ENCODE data around the gene BEND5.

BEND5 gene, protein sequence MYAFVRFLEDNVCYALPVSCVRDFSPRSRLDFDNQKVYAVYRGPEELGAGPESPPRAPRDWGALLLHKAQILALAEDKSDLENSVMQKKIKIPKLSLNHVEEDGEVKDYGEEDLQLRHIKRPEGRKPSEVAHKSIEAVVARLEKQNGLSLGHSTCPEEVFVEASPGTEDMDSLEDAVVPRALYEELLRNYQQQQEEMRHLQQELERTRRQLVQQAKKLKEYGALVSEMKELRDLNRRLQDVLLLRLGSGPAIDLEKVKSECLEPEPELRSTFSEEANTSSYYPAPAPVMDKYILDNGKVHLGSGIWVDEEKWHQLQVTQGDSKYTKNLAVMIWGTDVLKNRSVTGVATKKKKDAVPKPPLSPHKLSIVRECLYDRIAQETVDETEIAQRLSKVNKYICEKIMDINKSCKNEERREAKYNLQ

DNA sequence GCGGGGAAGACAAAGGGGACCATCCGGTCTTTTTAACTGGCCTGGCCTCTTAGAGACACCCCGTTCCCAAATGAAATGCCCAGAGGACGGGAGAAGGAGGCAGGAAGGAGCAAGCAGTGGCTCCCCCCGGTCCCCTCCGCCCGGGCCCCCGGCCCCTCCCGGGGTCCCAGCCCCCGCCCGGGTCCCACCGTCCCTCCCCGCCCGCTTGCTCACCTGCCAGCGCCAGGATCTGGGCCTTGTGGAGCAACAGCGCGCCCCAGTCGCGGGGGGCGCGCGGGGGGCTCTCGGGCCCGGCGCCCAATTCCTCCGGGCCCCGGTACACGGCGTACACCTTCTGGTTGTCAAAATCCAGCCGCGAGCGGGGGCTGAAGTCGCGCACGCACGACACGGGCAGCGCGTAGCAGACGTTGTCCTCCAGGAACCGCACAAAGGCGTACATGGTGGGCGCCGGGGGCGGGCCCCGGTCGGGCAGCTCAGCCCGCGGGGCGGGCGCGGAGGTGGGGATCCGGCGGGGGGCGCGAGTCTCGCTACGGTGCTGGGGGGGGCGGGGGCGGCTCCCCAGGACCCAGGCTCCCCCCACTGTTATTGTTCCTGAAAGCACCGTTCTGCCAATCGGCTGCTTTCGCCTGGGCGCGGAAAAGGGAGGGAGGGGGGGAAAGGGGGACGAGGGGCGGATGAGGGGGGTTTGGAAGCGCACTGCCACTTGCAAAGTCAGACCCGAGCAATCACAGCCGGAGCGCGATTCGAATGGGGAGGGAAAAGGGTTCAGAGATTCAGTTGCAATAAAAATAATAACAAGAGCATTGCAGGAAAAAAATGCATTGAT is at the start of gene BEND5:
TSS of gene BEND5 (minus strand) at position 499 of the 826 bp plus-strand sequence. CDS start at position 439, 60 bp downstream.
- peaks cover 2% of the 10 kb centered on the region for H3K4me1 ChIP-seq (ENCODE audit: control insufficient read depth, insufficient read depth, low read length)
- H3K27ac ChIP-seq (ENCODE audit: low read length), result no peak within 1 kb of the TSS
- H3K36me3 ChIP-seq (ENCODE audit: control insufficient read depth, insufficient read depth, low read length), result no peaks in the 10 kb centered on the region
- DNase-seq (ENCODE audit: low read depth, low spot score), result peak; percentile 37
- WGBS (ENCODE audit: insufficient coverage, insufficient read length), result no CpG with 5 or more reads among the region's 73 CpGs
- peak within 1 kb of the TSS; percentile 86 for H3K4me3 ChIP-seq (ENCODE audit: low read length)
- no peaks in the 10 kb centered on the region for H3K9me3 ChIP-seq (ENCODE audit: control insufficient read depth, insufficient read depth, low read length)
- no peaks in the 10 kb centered on the region for H3K27me3 ChIP-seq (ENCODE audit: control insufficient read depth, insufficient read depth, low read length)

DNA sequence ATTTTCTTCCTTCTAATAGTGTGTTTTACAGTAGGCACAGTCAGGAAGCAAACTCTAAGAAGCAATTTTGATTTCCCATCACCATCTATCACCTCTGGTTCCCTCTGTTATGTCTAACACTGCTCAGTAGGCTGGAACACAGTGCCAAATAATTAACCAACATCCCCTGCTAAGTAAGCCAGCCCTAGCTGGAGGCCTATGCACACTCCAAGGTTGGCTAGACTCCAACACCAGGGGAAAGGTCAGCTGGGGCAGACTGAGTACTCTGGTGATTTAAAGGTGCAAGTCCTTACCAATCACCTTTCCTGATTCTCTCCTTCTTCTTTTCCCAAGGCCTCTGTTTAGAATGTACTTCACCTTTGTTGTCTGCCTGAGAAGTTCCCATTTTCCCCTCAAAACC is 46.5 kb upstream of the BEND5 start:
- Histone ChIP-seq H3K27ac (ENCODE audit: low read length) (no peak overlapping the region), H3K4me3 (ENCODE audit: low read length) (no peak overlapping the region), H3K4me1 (ENCODE audit: control insufficient read depth, insufficient read depth, low read length) (no peaks in the 10 kb centered on the region), H3K9me3 (ENCODE audit: control insufficient read depth, insufficient read depth, low read length) (no peaks in the 10 kb centered on the region), H3K36me3 (ENCODE audit: control insufficient read depth, insufficient read depth, low read length) (no peaks in the 10 kb centered on the region), H3K27me3 (ENCODE audit: control insufficient read depth, insufficient read depth, low read length) (no peaks in the 10 kb centered on the region)
- DNase-seq (ENCODE audit: low read depth, low spot score), result no peak

DNA sequence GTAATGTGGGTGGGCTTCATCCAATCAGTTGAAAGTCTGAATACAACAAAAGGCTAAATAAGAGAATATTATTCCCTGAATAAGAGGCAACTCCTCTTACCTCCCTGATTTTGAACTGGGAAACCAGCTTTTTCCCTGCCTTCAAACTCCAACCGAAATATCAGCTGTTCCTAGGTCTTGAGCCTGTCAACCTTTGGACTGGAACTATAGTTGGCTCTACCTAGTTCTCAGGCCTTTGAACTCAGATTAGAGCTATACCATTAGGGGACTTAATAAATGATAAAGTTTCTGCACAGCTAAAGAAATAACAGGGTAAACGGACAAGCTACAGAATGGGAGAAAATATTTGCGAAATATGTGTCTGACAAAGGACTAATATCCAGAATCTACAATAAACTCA is 43.8 kb upstream of the BEND5 start:
- no peak overlapping the region for H3K4me3 ChIP-seq (ENCODE audit: low read length)
- no peaks in the 10 kb centered on the region for H3K9me3 ChIP-seq (ENCODE audit: control insufficient read depth, insufficient read depth, low read length)
- no peak for DNase-seq (ENCODE audit: low read depth, low spot score)
- no peaks in the 10 kb centered on the region for H3K27me3 ChIP-seq (ENCODE audit: control insufficient read depth, insufficient read depth, low read length)
- no CpG with 5 or more reads among the region's 3 CpGs for WGBS (ENCODE audit: insufficient coverage, insufficient read length)
- no peaks in the 10 kb centered on the region for H3K4me1 ChIP-seq (ENCODE audit: control insufficient read depth, insufficient read depth, low read length)
- H3K36me3 ChIP-seq (ENCODE audit: control insufficient read depth, insufficient read depth, low read length), result no peaks in the 10 kb centered on the region
- no peak overlapping the region for H3K27ac ChIP-seq (ENCODE audit: low read length)

DNA sequence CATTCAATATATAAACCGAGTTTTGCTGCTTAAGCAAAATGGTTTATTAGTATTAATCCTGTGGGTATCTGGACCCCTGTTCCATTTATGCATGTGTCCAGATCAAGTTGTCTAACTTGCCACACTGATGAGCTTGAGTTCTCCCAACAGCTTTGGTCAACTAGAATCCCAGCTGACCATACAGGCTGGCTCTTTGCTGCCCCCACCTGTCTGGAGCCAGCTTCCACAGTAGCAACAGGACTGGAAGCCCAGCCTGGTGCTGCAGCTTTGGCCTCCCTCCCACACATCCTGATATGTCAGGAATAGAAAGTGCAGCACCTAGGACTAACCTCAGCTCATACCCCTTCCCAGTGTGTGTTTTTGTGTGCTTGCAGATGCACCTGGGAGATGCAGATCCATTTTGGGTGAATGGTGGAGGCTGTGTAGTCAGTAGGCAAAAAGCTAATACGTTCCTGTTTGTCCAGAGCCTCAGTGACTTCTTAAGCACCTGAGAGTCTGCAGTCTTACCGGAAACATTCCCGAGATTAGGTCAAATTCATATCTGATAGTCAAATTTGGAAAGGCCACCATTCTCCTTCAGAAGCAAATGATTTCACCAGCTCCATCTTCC is 40.9 kb upstream of the BEND5 start:
- H3K4me3 ChIP-seq (ENCODE audit: low read length), result no peak overlapping the region
- H3K36me3 ChIP-seq (ENCODE audit: control insufficient read depth, insufficient read depth, low read length), result no peaks in the 10 kb centered on the region
- H3K27me3 ChIP-seq (ENCODE audit: control insufficient read depth, insufficient read depth, low read length), result no peaks in the 10 kb centered on the region
- peak; percentile 48 for DNase-seq (ENCODE audit: low read depth, low spot score)
- H3K9me3 ChIP-seq (ENCODE audit: control insufficient read depth, insufficient read depth, low read length), result no peaks in the 10 kb centered on the region
- no peaks in the 10 kb centered on the region for H3K4me1 ChIP-seq (ENCODE audit: control insufficient read depth, insufficient read depth, low read length)
- no peak overlapping the region for H3K27ac ChIP-seq (ENCODE audit: low read length)
- WGBS (ENCODE audit: insufficient coverage, insufficient read length), result no CpG with 5 or more reads among the region's 4 CpGs

DNA sequence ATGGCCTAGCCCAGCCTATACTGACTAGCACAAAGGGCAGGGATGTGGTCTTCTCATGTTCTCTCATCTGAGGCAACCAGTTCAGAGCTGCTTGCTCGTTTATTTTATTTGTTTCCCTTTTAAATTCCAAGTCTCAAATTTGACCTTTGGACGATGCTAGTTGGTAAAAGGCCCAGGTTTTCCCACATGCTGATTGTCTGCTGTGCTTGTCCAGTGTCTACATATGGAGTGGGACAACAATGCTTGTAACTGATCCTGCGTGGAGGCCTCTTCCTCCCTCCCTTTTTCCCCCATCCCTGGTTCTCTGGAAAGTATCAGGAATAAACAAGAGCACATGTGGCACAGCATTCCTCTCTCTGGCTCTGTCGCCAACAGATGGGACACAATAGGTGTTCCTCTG is 34.0 kb upstream of the BEND5 start:
- Histone ChIP-seq H3K27ac (ENCODE audit: low read length) (no peak overlapping the region), H3K9me3 (ENCODE audit: control insufficient read depth, insufficient read depth, low read length) (no peaks in the 10 kb centered on the region), H3K4me1 (ENCODE audit: control insufficient read depth, insufficient read depth, low read length) (no peaks in the 10 kb centered on the region), H3K27me3 (ENCODE audit: control insufficient read depth, insufficient read depth, low read length) (no peaks in the 10 kb centered on the region), H3K36me3 (ENCODE audit: control insufficient read depth, insufficient read depth, low read length) (no peaks in the 10 kb centered on the region), H3K4me3 (ENCODE audit: low read length) (no peak overlapping the region)
- DNase-seq (ENCODE audit: low read depth, low spot score), result no peak
- no CpG with 5 or more reads among the region's 4 CpGs for WGBS (ENCODE audit: insufficient coverage, insufficient read length)

DNA sequence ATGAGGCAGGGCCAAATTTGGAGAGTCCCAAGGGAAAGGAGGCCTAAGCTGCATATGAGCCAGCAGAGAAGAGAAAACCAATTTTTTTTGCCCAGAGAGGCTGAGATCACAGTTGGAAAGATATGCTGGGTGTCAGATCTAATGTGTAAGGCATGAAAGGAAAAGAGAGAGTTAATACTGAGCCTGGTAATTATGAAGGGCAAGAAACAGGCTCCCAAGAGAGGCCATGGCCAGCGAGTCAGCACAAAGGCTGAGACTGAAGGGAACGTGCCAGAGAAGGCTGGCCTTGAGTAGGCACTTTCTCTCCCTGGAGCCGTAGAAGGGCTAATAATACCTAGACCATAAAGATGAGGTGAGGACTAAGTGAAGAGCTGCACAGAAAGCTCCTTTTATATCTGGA is 31.8 kb upstream of the BEND5 start:
- Histone ChIP-seq H3K27ac (ENCODE audit: low read length) (no peak overlapping the region), H3K36me3 (ENCODE audit: control insufficient read depth, insufficient read depth, low read length) (no peaks in the 10 kb centered on the region), H3K4me3 (ENCODE audit: low read length) (no peak overlapping the region), H3K9me3 (ENCODE audit: control insufficient read depth, insufficient read depth, low read length) (no peaks in the 10 kb centered on the region), H3K4me1 (ENCODE audit: control insufficient read depth, insufficient read depth, low read length) (no peaks in the 10 kb centered on the region), H3K27me3 (ENCODE audit: control insufficient read depth, insufficient read depth, low read length) (no peaks in the 10 kb centered on the region)
- DNase-seq (ENCODE audit: low read depth, low spot score), result no peak
- WGBS (ENCODE audit: insufficient coverage, insufficient read length), result no CpG with 5 or more reads among the region's 3 CpGs

DNA sequence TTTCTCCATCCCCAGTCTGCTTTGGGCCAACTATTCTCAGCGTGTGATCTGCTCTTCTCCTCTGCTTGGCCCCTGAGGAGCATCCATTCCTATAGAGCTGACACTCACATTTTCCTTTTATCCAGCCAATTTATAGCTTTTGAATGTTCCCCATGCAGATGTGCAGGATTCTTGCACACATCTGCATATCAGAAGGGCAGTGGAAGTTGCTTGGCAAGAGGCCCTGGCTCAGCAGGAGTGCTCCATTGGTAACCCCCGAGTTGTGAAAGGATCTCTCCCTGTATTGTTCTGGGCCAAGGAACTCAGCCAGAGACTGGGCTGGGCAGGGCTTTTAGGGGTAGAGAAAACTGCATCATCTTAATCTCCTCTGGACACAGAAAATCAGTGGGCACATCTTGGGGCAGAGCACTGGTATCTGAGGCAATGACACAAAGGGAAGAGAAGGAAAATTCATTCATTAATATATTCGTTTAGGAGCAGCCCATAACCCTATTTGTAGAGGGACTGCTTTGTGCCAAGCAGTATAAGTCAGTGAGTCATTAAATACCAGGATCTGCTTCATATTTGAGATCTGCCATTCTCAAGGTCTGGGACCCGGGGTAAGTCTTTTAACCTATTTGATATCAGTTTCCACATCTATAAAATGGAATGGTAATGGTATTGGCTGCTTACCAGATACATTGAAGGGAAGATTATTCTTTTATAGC is 31.0 kb upstream of the BEND5 start:
- Histone ChIP-seq H3K27ac (ENCODE audit: low read length) (no peak overlapping the region), H3K4me1 (ENCODE audit: control insufficient read depth, insufficient read depth, low read length) (no peaks in the 10 kb centered on the region), H3K9me3 (ENCODE audit: control insufficient read depth, insufficient read depth, low read length) (no peaks in the 10 kb centered on the region), H3K36me3 (ENCODE audit: control insufficient read depth, insufficient read depth, low read length) (no peaks in the 10 kb centered on the region), H3K27me3 (ENCODE audit: control insufficient read depth, insufficient read depth, low read length) (no peaks in the 10 kb centered on the region), H3K4me3 (ENCODE audit: low read length) (no peak overlapping the region)
- DNase-seq (ENCODE audit: low read depth, low spot score), result no peak
- WGBS (ENCODE audit: insufficient coverage, insufficient read length), result no CpG with 5 or more reads among the region's 4 CpGs

DNA sequence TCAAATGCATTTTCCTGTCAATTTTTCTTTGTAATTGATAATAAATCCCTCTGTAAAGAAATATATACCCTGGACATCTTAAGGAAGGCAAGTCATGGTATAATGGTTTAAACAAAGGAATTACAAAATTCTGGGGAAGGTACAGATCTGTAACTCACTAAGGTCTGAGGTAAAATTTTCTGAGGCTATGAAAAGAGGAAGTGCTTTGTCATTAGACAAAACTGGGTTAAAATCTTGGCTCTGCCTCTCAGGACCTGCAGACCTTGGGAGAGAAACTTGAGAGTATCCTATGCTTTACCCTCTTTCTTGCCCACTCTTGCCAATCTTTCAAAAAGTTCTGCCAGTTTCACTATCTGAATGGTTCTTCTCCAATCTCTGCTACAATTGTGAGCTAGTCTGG is 26.8 kb upstream of the BEND5 start:
- Histone ChIP-seq H3K36me3 (ENCODE audit: control insufficient read depth, insufficient read depth, low read length) (no peaks in the 10 kb centered on the region), H3K4me3 (ENCODE audit: low read length) (no peak overlapping the region), H3K9me3 (ENCODE audit: control insufficient read depth, insufficient read depth, low read length) (no peaks in the 10 kb centered on the region), H3K27ac (ENCODE audit: low read length) (no peak overlapping the region), H3K4me1 (ENCODE audit: control insufficient read depth, insufficient read depth, low read length) (no peaks in the 10 kb centered on the region), H3K27me3 (ENCODE audit: control insufficient read depth, insufficient read depth, low read length) (no peaks in the 10 kb centered on the region)
- DNase-seq (ENCODE audit: low read depth, low spot score), result no peak

DNA sequence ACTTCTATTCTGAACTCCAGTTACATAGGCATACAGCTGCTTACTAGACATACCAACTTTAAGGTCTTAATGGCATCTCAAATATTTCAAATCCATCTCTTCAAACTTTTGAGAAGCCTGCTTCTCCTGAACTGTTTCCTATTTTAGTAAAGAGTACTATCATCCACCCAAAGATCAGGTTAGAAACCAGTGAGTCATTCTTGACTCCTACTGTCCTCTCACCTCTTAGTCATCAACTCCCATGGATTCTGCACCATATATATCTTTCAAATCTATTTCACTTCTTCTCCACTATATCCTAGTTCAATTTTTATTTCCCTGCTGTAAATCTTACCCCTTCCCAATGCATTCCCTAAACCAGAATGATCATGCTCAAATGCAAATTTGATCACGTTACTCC is 18.1 kb upstream of the BEND5 start:
- no peaks in the 10 kb centered on the region for H3K4me1 ChIP-seq (ENCODE audit: control insufficient read depth, insufficient read depth, low read length)
- no peak for DNase-seq (ENCODE audit: low read depth, low spot score)

DNA sequence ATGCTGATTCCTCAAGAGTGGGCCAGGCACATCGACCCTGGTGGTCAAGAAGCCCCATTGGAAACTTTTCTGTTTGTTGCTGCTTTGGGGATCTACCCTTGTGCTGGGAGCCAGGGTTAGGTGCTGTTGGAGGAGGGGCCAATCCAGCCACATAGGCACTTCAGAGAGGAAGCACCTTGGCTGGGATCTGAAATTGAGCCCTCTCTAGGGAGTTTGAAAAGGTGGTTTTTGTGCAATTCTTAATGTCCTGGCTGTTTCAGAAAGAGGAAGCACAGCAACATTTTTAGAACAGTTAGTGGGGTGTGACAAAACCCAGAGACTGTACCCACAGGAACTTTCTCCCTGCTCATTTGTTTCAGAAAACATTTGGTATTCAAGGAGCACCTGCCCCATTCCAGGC is 17.2 kb upstream of the BEND5 start:
- H3K9me3 ChIP-seq (ENCODE audit: control insufficient read depth, insufficient read depth, low read length), result no peaks in the 10 kb centered on the region
- no peak overlapping the region for H3K27ac ChIP-seq (ENCODE audit: low read length)
- no peaks in the 10 kb centered on the region for H3K36me3 ChIP-seq (ENCODE audit: control insufficient read depth, insufficient read depth, low read length)
- no peak overlapping the region for H3K4me3 ChIP-seq (ENCODE audit: low read length)
- H3K27me3 ChIP-seq (ENCODE audit: control insufficient read depth, insufficient read depth, low read length), result no peaks in the 10 kb centered on the region
- WGBS (ENCODE audit: insufficient coverage, insufficient read length), result no CpG with 5 or more reads among the region's 1 CpG
- H3K4me1 ChIP-seq (ENCODE audit: control insufficient read depth, insufficient read depth, low read length), result no peaks in the 10 kb centered on the region
- no peak for DNase-seq (ENCODE audit: low read depth, low spot score)

More for the DNA sequence above, 18.1 kb upstream of the BEND5 start:
- Histone ChIP-seq H3K9me3 (ENCODE audit: control insufficient read depth, insufficient read depth, low read length) (no peaks in the 10 kb centered on the region), H3K4me3 (ENCODE audit: low read length) (no peak overlapping the region), H3K27me3 (ENCODE audit: control insufficient read depth, insufficient read depth, low read length) (no peaks in the 10 kb centered on the region), H3K27ac (ENCODE audit: low read length) (no peak overlapping the region), H3K36me3 (ENCODE audit: control insufficient read depth, insufficient read depth, low read length) (no peaks in the 10 kb centered on the region)
- no CpG with 5 or more reads among the region's 1 CpG for WGBS (ENCODE audit: insufficient coverage, insufficient read length)
